ENCODE measurements around the gene GRAMD2B. TPM values are rescaled to one million over a fixed set of nuclear protein-coding genes. Genes with fewer than 3 reads are reported as not detected.
"Not testable (repeated sequence)": the region's sequence is repeated elsewhere in the genome, so short reads cannot be mapped to it uniquely, and the experiment has no call there.

The GRAMD2B gene
- total RNA-seq: 1 to 10 TPM; 4.3 to 7.2 TPM

- Mint-ChIP-seq H3K4me1 (peaks cover 36% of the 10 kb centered on the region), H3K36me3 (peaks cover 10% of the 10 kb centered on the region), H3K27me3 (no peaks in the 10 kb centered on the region), H3K27ac (peak within 1 kb of the TSS; percentile 82), H3K4me3 (peak within 1 kb of the TSS; percentile 84), H3K9me3 (ENCODE audit: low read depth) (peaks cover 2% of the 10 kb centered on the region)
- CTCF ChIA-PET: interaction anchor here (0.7 to 3.8 kb wide), 8 partner anchors 12 to 201 kb away, joined by 3 to 15 read pairs (median 4); no protein-coding TSS in a partner anchor
- DNase-seq (peak; percentile 84), ATAC-seq (peak; percentile 89)
Measured at GRCh38 chr5:126422994-126423788, at the start of gene GRAMD2B. Gene GRAMD2B (plus strand): TSS chr5:126423409. CDS start chr5:126423607, 198 bp downstream.

- Mint-ChIP-seq H3K36me3 (no peaks in the 10 kb centered on the region), H3K4me1 (peaks cover 7% of the 10 kb centered on the region), H3K9me3 (ENCODE audit: low read depth) (no peaks in the 10 kb centered on the region), H3K27ac (no peak overlapping the region), H3K27me3 (no peaks in the 10 kb centered on the region), H3K4me3 (no peak overlapping the region)
- no peak for ATAC-seq
- no peak for DNase-seq
- CTCF ChIA-PET: no interaction called here
Measured at GRCh38 chr5:126374109-126374416, 49.1 kb upstream of the GRAMD2B start.

GRCh38 chr5:126376443-126376842, 46.8 kb upstream of the GRAMD2B start:
- Mint-ChIP-seq H3K9me3 (ENCODE audit: low read depth) (no peaks in the 10 kb centered on the region), H3K36me3 (no peaks in the 10 kb centered on the region), H3K4me3 (no peak overlapping the region), H3K27ac (no peak overlapping the region), H3K27me3 (peaks cover 2% of the 10 kb centered on the region), H3K4me1 (peaks cover 7% of the 10 kb centered on the region)
- CTCF ChIA-PET: no interaction called here
- no peak for ATAC-seq
- DNase-seq: no peak

GRCh38 chr5:126377424-126377823, 45.8 kb upstream of the GRAMD2B start:
- peaks cover 7% of the 10 kb centered on the region for H3K4me1 Mint-ChIP-seq
- ATAC-seq (no peak), DNase-seq (no peak)
- H3K27ac Mint-ChIP-seq: no peak overlapping the region
- peaks cover 2% of the 10 kb centered on the region for H3K27me3 Mint-ChIP-seq
- H3K9me3 Mint-ChIP-seq (ENCODE audit: low read depth): peaks cover 3% of the 10 kb centered on the region
- H3K4me3 Mint-ChIP-seq: no peak overlapping the region
- CTCF ChIA-PET: no interaction called here
- peaks cover 2% of the 10 kb centered on the region for H3K36me3 Mint-ChIP-seq

- DNase-seq; H3K9me3 Mint-ChIP-seq (ENCODE audit: low read depth); H3K36me3 Mint-ChIP-seq; H3K4me3 Mint-ChIP-seq; ATAC-seq; H3K27me3 Mint-ChIP-seq; CTCF ChIA-PET; H3K4me1 Mint-ChIP-seq; H3K27ac Mint-ChIP-seq: not testable (repeated sequence)
Measured at GRCh38 chr5:126380316-126380715, 42.9 kb upstream of the GRAMD2B start.

GRCh38 chr5:126383246-126383645, 40.0 kb upstream of the GRAMD2B start:
- no peak overlapping the region for H3K27ac Mint-ChIP-seq
- H3K9me3 Mint-ChIP-seq (ENCODE audit: low read depth): peaks cover 3% of the 10 kb centered on the region
- no peaks in the 10 kb centered on the region for H3K4me1 Mint-ChIP-seq
- H3K4me3 Mint-ChIP-seq: no peak overlapping the region
- CTCF ChIA-PET: no interaction called here
- peaks cover 2% of the 10 kb centered on the region for H3K27me3 Mint-ChIP-seq
- ATAC-seq (no peak), DNase-seq (no peak)
- H3K36me3 Mint-ChIP-seq: peaks cover 2% of the 10 kb centered on the region

GRCh38 chr5:126383776-126384175, 39.4 kb upstream of the GRAMD2B start:
- Mint-ChIP-seq H3K9me3 (ENCODE audit: low read depth) (peaks cover 3% of the 10 kb centered on the region), H3K4me1 (no peaks in the 10 kb centered on the region), H3K27ac (no peak overlapping the region), H3K27me3 (peaks cover 2% of the 10 kb centered on the region), H3K4me3 (no peak overlapping the region), H3K36me3 (peaks cover 2% of the 10 kb centered on the region)
- CTCF ChIA-PET: interaction anchor here (1.4 kb wide), 1 partner anchor 18 kb away, joined by 3 read pairs; no protein-coding TSS in a partner anchor
- DNase-seq (no peak), ATAC-seq (no peak)

GRCh38 chr5:126384985-126385384, 38.2 kb upstream of the GRAMD2B start:
- ATAC-seq (no peak), DNase-seq (no peak)
- Mint-ChIP-seq H3K9me3 (ENCODE audit: low read depth) (peaks cover 3% of the 10 kb centered on the region), H3K27ac (no peak overlapping the region), H3K4me1 (no peaks in the 10 kb centered on the region), H3K4me3 (no peak overlapping the region), H3K27me3 (peaks cover 2% of the 10 kb centered on the region), H3K36me3 (peaks cover 2% of the 10 kb centered on the region)
- CTCF ChIA-PET: interaction anchor here (1.4 kb wide), 1 partner anchor 17 kb away, joined by 3 read pairs; no protein-coding TSS in a partner anchor

- Mint-ChIP-seq H3K4me1 (no peaks in the 10 kb centered on the region), H3K27me3 (no peaks in the 10 kb centered on the region), H3K36me3 (peaks cover 2% of the 10 kb centered on the region), H3K27ac (no peak overlapping the region), H3K4me3 (no peak overlapping the region), H3K9me3 (ENCODE audit: low read depth) (peaks cover 3% of the 10 kb centered on the region)
- no peak for DNase-seq
- no peak for ATAC-seq
- CTCF ChIA-PET: interaction anchor here (1.4 kb wide), 1 partner anchor 16 kb away, joined by 3 read pairs; no protein-coding TSS in a partner anchor
Measured at GRCh38 chr5:126385524-126386502, 37.4 kb upstream of the GRAMD2B start.

GRCh38 chr5:126389179-126389578, 34.0 kb upstream of the GRAMD2B start:
- CTCF ChIA-PET: no interaction called here
- ATAC-seq: no peak
- H3K4me1 Mint-ChIP-seq: no peaks in the 10 kb centered on the region
- H3K9me3 Mint-ChIP-seq (ENCODE audit: low read depth): no peaks in the 10 kb centered on the region
- H3K36me3 Mint-ChIP-seq: no peaks in the 10 kb centered on the region
- H3K4me3 Mint-ChIP-seq: no peak overlapping the region
- no peak overlapping the region for H3K27ac Mint-ChIP-seq
- no peak for DNase-seq
- peaks cover 2% of the 10 kb centered on the region for H3K27me3 Mint-ChIP-seq

- Mint-ChIP-seq H3K9me3 (ENCODE audit: low read depth) (no peaks in the 10 kb centered on the region), H3K27me3 (peaks cover 2% of the 10 kb centered on the region), H3K4me1 (no peaks in the 10 kb centered on the region), H3K4me3 (no peak overlapping the region), H3K36me3 (no peaks in the 10 kb centered on the region), H3K27ac (no peak overlapping the region)
- ATAC-seq (no peak), DNase-seq (no peak)
- CTCF ChIA-PET: no interaction called here
Measured at GRCh38 chr5:126390051-126390450, 33.2 kb upstream of the GRAMD2B start.

- Mint-ChIP-seq H3K27me3 (peaks cover 2% of the 10 kb centered on the region), H3K27ac (no peak overlapping the region), H3K4me1 (no peaks in the 10 kb centered on the region), H3K9me3 (ENCODE audit: low read depth) (no peaks in the 10 kb centered on the region), H3K36me3 (no peaks in the 10 kb centered on the region), H3K4me3 (no peak overlapping the region)
- no peak for ATAC-seq
- CTCF ChIA-PET: interaction anchor here (0.7 to 0.9 kb wide), 2 partner anchors 52 to 1047 kb away, joined by 3 read pairs; no protein-coding TSS in a partner anchor
- DNase-seq: no peak
Measured at GRCh38 chr5:126391386-126391785, 31.8 kb upstream of the GRAMD2B start.

- no peak for DNase-seq
- H3K36me3 Mint-ChIP-seq: no peaks in the 10 kb centered on the region
- CTCF ChIA-PET: no interaction called here
- H3K9me3 Mint-ChIP-seq (ENCODE audit: low read depth): peaks cover 2% of the 10 kb centered on the region
- no peaks in the 10 kb centered on the region for H3K4me1 Mint-ChIP-seq
- no peak for ATAC-seq
- no peak overlapping the region for H3K4me3 Mint-ChIP-seq
- peaks cover 12% of the 10 kb centered on the region for H3K27me3 Mint-ChIP-seq
- H3K27ac Mint-ChIP-seq: no peak overlapping the region
Measured at GRCh38 chr5:126394211-126394788, 28.9 kb upstream of the GRAMD2B start.
